Astrocyte of the cerebellum (primary cell): Measurements from ENCODE around the gene GFOD1.

Source experiments
- DNase-seq: peaks from one replicate; pipeline ENCODE4 v3.0.0-alpha.2; 2011; ENCODE audit warnings: low read depth
- H3K4me3 ChIP-seq: 2 replicates; pipeline ENCODE4 v1.5.1; 2011; ENCODE audit warnings: mild to moderate bottlenecking, low read depth, low read length, moderate library complexity
- CTCF ChIP-seq: IDR thresholded peaks from 2 replicates; pipeline ENCODE4 v1.5.1; 2012; ENCODE audit warnings: low read length, low read depth, moderate library complexity, mild to moderate bottlenecking; ENCODE audit errors: missing control alignments
- in situ Hi-C: cut with HindIII; loops from 2 replicates; pipeline ENCODE4 v1.10.0; 2017; ENCODE audit warnings: low sequenced_read_pairs

GFOD1 gene

GRCh38 chr6:13372076-13372475 lies 115.3 kb downstream of the GFOD1 start:
- TF ChIP-seq CTCF: no peak
- no peak overlapping the region for H3K4me3 ChIP-seq
- in situ Hi-C loops: no loop called here
- no peak for DNase-seq

- no peak overlapping the region for H3K4me3 ChIP-seq
- in situ Hi-C loops: no loop called here
- TF ChIP-seq CTCF: no peak
- no peak for DNase-seq
Observed at GRCh38 chr6:13371421-13372072, 115.9 kb downstream of the GFOD1 start.

GRCh38 chr6:13370623-13371022 lies 116.8 kb downstream of the GFOD1 start:
- no peak for TF ChIP-seq CTCF
- DNase-seq: no peak
- in situ Hi-C loops: no loop called here
- no peak overlapping the region for H3K4me3 ChIP-seq

- DNase-seq: no peak
- in situ Hi-C loops: no loop called here
- TF ChIP-seq CTCF: no peak
- no peak overlapping the region for H3K4me3 ChIP-seq
Observed at GRCh38 chr6:13369591-13369990, 117.8 kb downstream of the GFOD1 start.

GRCh38 chr6:13368731-13369115 lies 118.7 kb downstream of the GFOD1 start:
- TF ChIP-seq CTCF: no peak
- H3K4me3 ChIP-seq: no peak overlapping the region
- DNase-seq: no peak
- in situ Hi-C loops: no loop called here

- no peak for TF ChIP-seq CTCF
- no peak for DNase-seq
- H3K4me3 ChIP-seq: no peak overlapping the region
- in situ Hi-C loops: no loop called here
Observed at GRCh38 chr6:13368079-13368730, 119.2 kb downstream of the GFOD1 start.
